ENCODE measurements around the gene CD2.

- TF ChIP-seq CTCF (IDR thresholded peaks at IDR 0.05; ENCODE audit: low read length) (no peak), EZH2 (optimal IDR thresholded peaks at IDR 0.05; ENCODE audit: low read depth, low read length) (no peak), EZH2phosphoT487 (IDR thresholded peaks at IDR 0.05; ENCODE audit: low read length) (no peak)
Observed at GRCh38 chr1:116755066-116755465, 836 bp downstream of the CD2 start.
